ENCODE results near the gene MAPKBP1. TPM values are rescaled to one million over a fixed set of nuclear protein-coding genes. Genes with fewer than 3 reads are reported as not detected.

The MAPKBP1 gene
- polyA plus RNA-seq, 1 experiment: 8.3 TPM

GRCh38 chr15:41780727-41781126 lies 6.4 kb downstream of the MAPKBP1 start:
- no peaks in the 10 kb centered on the region for H3K27me3 ChIP-seq (ENCODE audit: control insufficient read depth, insufficient read depth, low read length)
- no peak for TF ChIP-seq CTCF (IDR thresholded peaks at IDR 0.05; ENCODE audit: insufficient read depth, low read depth, low read length)
- no peak for DNase-seq (ENCODE audit: low read depth)
- no peak overlapping the region for H3K4me3 ChIP-seq (ENCODE audit: low read depth, low read length)
- ChIA-PET POLR2A (interaction anchor here (0.6 kb wide), 1 partner anchor 162 kb away, joined by 3 read pairs; no protein-coding TSS in a partner anchor), CTCF (interaction anchor here (0.8 to 13.2 kb wide), 4 partner anchors 8 to 197 kb away, joined by 3 to 330 read pairs (median 52); no protein-coding TSS in a partner anchor)
- no peaks in the 10 kb centered on the region for H3K36me3 ChIP-seq (ENCODE audit: control insufficient read depth, insufficient read depth, low read length)

GRCh38 chr15:41782371-41783282 lies 8.3 kb downstream of the MAPKBP1 start:
- ChIA-PET POLR2A (interaction anchor here (0.6 kb wide), 2 partner anchors 9 to 11 kb away, joined by 4 to 7 read pairs; no protein-coding TSS in a partner anchor), CTCF (interaction anchor here (1.7 to 13.2 kb wide), 4 partner anchors 8 to 30 kb away, joined by 4 to 97 read pairs (median 10); partner anchors contain the start of gene MAPKBP1)
- TF ChIP-seq CTCF (IDR thresholded peaks at IDR 0.05; ENCODE audit: insufficient read depth, low read depth, low read length): no peak

GRCh38 chr15:41783296-41783695 lies 9.0 kb downstream of the MAPKBP1 start:
- Histone ChIP-seq H3K27me3 (ENCODE audit: control insufficient read depth, insufficient read depth, low read length) (no peaks in the 10 kb centered on the region), H3K36me3 (ENCODE audit: control insufficient read depth, insufficient read depth, low read length) (no peaks in the 10 kb centered on the region), H3K4me3 (ENCODE audit: low read depth, low read length) (no peak overlapping the region)
- DNase-seq (ENCODE audit: low read depth): no peak
- CTCF ChIA-PET: interaction anchor here (1.7 to 13.2 kb wide), 4 partner anchors 9 to 29 kb away, joined by 4 to 97 read pairs (median 10); partner anchors contain the start of gene MAPKBP1
- TF ChIP-seq CTCF (IDR thresholded peaks at IDR 0.05; ENCODE audit: insufficient read depth, low read depth, low read length): no peak
- POLR2A ChIA-PET: interaction anchor here (0.6 kb wide), 1 partner anchor 10 kb away, joined by 7 read pairs; no protein-coding TSS in a partner anchor

More at GRCh38 chr15:41782371-41783282, 8.3 kb downstream of the MAPKBP1 start:
- Histone ChIP-seq H3K36me3 (ENCODE audit: control insufficient read depth, insufficient read depth, low read length) (no peaks in the 10 kb centered on the region), H3K27me3 (ENCODE audit: control insufficient read depth, insufficient read depth, low read length) (no peaks in the 10 kb centered on the region), H3K4me3 (ENCODE audit: low read depth, low read length) (no peak overlapping the region)
- DNase-seq (ENCODE audit: low read depth): no peak

- POLR2A ChIA-PET: no interaction called here
- no peak for TF ChIP-seq CTCF (IDR thresholded peaks at IDR 0.05; ENCODE audit: insufficient read depth, low read depth, low read length)
These were observed 14.0 kb downstream of the MAPKBP1 start for GRCh38 chr15:41788262-41788661.

GRCh38 chr15:41789236-41789635 lies 15.0 kb downstream of the MAPKBP1 start:
- Histone ChIP-seq H3K4me3 (ENCODE audit: low read depth, low read length) (no peak overlapping the region), H3K27me3 (ENCODE audit: control insufficient read depth, insufficient read depth, low read length) (no peaks in the 10 kb centered on the region), H3K36me3 (ENCODE audit: control insufficient read depth, insufficient read depth, low read length) (no peaks in the 10 kb centered on the region)
- CTCF ChIA-PET: interaction anchor here (0.6 to 3.1 kb wide), 6 partner anchors 9 to 180 kb away, joined by 3 to 15 read pairs (median 5); no protein-coding TSS in a partner anchor
- DNase-seq (ENCODE audit: low read depth): no peak
- no peak for TF ChIP-seq CTCF (IDR thresholded peaks at IDR 0.05; ENCODE audit: insufficient read depth, low read depth, low read length)
- POLR2A ChIA-PET: no interaction called here

More at GRCh38 chr15:41788262-41788661, 14.0 kb downstream of the MAPKBP1 start:
- CTCF ChIA-PET: interaction anchor here (1.3 to 3.1 kb wide), 3 partner anchors 12 to 23 kb away, joined by 4 to 15 read pairs (median 8); no protein-coding TSS in a partner anchor
- Histone ChIP-seq H3K36me3 (ENCODE audit: control insufficient read depth, insufficient read depth, low read length) (no peaks in the 10 kb centered on the region), H3K4me3 (ENCODE audit: low read depth, low read length) (no peak overlapping the region), H3K27me3 (ENCODE audit: control insufficient read depth, insufficient read depth, low read length) (no peaks in the 10 kb centered on the region)
- DNase-seq (ENCODE audit: low read depth): no peak

Measured in BJ (cell line).